ENCODE results near the gene TSHZ3.

TSHZ3 gene

GRCh38 chr19:31313291-31314030 is 35.8 kb downstream of the TSHZ3 start:
- DNase-seq: no peak

DNA sequence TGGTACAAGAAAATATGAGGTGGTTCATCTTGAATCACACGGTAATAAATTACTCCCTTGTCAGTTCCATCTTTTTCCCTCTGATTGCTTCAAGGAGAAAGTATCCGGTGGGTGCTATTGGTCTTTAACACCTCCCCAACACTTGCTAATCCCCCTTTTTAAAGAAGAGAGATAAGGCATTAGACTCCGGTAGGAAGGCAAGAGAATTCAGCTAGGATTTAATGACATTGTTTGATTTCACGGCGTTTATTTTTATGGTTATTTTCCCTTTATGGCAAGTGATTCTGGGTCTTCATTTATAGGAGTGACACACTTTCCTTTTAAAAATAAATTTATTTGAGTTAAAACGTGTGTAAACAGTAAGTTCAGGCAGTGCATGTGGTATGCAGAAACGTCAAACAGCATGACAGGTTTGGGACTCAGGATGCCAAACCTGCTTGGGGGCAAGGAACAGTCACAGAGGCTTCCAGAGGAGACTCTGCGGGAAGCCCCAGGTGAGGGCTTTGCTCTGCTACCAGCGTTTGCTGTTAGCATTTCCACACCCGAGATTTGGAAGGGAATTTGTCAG is 36.5 kb downstream of the TSHZ3 start:
- DNase-seq: no peak

GRCh38 chr19:31312009-31312676 is 37.1 kb downstream of the TSHZ3 start:
- DNase-seq: no peak

DNA sequence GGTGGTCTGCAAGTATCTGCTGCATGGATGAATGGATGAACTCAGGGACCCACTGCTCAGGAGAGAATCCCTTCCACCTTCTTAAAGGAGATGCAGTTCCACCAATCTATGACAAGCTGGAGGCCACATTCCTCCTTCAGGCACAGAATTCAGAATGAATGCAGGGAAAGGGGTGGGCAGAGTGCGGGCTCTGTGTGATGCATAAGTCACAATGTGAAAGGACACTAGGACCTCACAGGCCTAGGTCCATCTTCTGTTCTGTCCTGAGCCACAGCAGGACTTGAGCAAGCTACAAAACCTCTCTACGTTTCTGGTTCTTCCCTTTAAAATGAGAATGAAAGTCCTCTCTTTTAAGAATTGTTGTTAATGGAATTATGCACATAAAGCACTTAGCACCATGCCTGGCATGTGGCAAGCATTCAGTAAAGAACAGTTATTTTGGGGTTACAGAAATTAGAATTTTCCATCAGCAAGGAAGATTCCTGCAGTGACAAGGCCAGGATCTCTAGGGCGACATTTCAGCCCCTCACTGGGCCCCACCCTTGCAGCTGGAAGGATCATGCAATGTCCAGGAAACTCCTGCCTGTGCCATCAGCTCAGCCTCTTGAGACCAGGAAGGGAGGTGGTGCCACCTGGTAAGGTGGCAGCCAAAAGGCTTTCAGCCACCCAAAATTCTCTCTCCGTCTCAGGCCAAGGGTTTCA is 38.7 kb downstream of the TSHZ3 start:
- DNase-seq: no peak

DNA sequence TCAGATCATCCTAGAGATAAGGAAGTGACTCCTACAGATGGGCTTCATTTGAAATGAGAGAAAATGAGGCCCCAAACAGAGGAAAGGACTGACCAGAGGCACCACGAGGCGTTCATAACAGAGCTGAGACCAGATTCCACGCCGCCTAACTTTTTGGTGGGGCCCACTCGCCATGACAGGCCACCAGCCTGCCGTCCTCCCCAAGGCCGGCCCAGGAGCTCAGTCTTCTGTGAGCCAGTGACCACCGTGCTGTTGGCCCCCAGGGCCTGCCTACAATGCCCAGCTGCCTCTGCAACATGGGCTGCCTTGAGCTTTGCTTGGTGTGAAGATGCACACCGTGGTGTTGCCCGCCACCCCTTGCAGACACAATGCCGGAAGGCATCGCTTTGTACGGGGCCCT is 40.5 kb downstream of the TSHZ3 start:
- DNase-seq: no peak

GRCh38 chr19:31307071-31307669 is 42.1 kb downstream of the TSHZ3 start:
- no peak for DNase-seq

DNA sequence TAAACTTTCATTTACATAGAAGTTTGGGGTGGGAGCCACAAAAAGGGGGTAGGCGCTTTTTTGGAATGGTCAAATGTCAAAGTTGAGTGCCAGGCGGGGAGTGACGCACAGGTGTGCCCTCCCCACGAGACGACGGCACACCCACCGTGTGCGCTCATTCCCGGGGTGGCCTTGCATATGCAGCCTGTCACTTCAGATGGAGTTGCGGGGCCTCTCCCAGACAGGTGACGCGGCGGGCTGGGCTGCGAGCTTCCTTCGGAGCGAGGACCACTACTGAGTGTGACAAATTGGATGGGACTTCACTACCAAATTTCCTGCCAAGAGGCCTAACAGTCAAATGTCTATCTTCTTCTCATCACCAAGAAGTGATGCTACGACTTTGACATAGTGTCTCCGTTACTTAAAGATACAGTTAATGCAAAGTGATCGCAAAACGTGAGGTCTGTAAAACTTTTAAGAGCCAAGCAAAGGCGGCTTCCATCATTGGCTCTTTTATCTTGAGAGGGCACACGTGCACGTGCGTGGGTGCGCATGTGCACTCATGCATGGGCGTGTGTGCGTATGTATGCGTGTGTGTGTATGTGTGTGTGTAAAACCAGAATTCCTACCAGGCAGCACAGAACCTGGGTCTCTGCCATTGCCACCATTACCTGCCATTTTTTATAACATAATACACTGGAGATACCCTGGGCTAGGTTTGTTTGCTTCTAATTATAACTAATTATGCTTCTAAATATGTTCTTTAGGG is 43.1 kb downstream of the TSHZ3 start:
- no peak for DNase-seq

GRCh38 chr19:31304831-31305312 is 44.4 kb downstream of the TSHZ3 start:
- DNase-seq: no peak

DNA sequence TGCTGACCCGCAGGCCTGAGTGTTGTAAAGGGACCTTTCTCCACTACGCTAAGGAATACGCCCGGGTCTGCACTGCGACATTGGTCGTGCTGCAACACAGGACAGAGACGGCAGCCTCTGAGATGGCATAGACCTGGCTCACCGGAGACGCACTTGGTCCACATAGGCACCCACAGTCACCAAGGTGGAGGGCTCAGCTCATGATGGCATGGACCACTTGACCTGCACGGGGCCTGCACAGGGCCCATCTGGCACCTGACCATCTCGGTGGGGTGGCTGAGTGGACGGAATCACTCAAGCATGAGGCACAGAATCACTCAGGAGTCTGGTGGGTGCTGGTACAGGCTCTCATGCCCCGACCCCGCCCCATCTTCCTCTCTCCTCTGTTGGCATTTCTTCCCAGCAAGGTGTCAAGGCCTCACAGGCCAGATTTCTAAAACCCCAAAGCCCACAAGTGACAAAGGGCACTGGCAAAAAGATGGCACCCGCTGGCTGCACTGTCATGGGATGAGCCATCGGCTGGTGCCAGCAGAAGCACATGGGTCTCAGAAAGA is 45.9 kb downstream of the TSHZ3 start:
- no peak for DNase-seq

GRCh38 chr19:31301306-31301980 is 47.8 kb downstream of the TSHZ3 start:
- DNase-seq: no peak

GRCh38 chr19:31300422-31300821 is 48.8 kb downstream of the TSHZ3 start:
- DNase-seq: no peak

DNA sequence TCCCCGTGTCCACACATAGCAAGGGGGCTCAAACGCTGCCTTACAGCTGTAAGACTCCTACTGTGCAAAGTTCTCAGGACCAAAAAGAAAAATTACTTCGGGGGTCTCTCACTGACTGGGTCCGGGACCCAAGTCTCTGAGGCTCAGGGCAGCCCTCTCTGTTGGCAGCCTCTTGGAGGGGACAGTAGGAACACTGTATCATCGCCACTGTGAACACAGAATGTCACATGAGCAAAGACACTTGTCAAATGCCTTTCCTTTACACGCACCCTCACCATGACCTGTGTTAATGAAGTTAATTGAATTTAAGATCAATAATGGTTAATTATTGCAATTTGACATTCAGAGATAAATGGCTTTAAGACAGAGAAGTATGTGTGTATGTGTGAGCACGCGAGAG is 49.6 kb downstream of the TSHZ3 start:
- no peak for DNase-seq

- DNase-seq: no peak
Measured at GRCh38 chr19:31297991-31298390, 51.2 kb downstream of the TSHZ3 start.

DNA sequence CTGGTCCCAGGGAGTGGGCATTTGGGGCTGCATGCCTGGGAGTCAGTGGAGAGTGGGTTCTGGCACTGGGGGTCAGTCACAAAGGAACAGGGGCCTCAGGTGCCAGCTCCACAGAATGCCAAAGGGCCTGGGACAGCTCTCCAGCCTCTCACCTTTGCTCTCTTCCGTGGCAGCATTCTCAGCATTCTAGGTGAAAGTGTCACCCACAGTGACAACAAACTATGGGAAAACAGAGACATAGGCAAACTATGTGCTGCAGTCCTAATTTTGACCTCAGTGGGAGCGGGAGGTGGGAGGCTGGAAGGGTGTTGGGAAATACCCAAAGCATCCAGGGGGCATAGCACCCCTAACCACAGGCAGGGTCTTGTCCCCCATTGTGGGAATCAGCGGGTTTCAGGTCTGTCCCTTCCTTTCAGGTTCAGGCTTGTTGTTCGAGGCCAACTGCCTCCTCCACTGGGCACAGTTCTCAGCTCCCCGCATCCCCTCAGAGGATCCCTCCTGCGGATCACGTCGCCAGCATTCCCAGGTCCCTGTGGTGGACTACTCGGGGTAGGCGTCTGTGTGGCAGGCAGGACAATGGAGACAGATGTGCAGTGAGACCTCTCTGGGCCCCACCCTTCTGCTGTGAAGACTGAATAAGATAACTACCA is 52.4 kb downstream of the TSHZ3 start:
- no peak for DNase-seq

DNA sequence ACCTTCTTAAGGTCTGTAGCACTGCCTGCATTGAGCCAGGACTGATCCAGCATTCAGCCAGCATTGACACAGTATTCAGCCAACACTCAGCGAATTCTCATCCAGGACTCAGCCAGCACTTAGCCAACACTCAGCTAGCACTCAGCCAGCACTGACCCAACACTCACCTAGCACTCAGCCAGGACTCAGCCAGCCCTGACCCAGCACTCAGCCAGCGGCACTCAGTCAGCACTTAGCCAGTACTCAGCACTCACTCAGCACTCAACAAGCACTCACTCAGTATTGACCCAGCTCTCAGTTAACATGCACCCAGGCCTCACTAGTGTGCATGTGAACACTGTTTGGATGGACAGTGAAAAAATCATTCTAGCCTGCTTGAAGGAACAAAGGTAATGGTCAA is 55.0 kb downstream of the TSHZ3 start:
- no peak for DNase-seq

GRCh38 chr19:31292639-31293185 is 56.5 kb downstream of the TSHZ3 start:
- no peak for DNase-seq

- no peak for DNase-seq
Measured at GRCh38 chr19:31290931-31291590, 58.2 kb downstream of the TSHZ3 start.

DNA sequence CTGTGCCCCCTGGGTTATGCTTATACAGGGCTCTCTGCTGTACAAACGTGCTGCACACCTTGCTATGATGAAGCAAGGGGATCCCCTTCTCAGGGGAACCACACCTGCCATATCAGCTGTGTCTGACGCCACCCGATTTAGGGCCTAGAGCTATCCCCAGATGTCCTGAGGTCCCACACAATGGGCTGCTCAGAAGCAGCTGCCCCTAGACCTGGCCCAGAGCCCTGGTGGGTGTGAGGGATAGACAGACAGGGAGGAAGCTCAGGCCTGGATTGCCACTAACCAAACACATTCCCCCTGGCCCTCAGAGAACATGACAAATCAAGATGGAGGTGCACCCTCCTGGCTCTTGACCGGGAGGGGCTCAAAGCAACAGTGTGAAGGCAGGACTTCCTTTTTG is 59.3 kb downstream of the TSHZ3 start:
- DNase-seq: no peak

DNA sequence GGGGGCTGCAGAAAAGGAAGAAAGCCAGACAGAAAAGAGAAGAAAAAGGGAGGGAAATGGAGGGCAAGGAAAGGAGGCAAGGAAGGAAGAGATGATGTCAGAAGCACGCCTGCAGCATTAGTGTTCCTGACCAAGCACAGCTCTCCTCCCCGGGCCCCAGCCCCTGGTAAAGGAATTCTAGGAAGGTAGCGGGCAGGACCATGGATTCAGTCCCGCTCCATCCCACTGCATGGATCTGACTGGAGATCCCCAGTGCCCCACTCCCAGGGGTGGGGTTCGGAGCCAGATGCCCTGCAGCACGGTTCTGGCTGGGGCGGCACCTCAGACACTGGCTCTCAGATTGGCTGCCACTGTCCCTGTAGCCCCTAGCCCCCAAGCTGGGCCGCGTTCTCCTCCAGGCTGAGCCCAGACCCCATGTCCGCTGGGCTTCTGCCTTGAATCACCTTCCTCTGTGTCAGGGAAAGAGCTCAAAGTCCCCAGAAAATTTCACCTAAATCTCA is 59.8 kb downstream of the TSHZ3 start:
- DNase-seq: no peak

GRCh38 chr19:31286491-31286890 is 62.7 kb downstream of the TSHZ3 start:
- DNase-seq: no peak

Measured in NCI-H146 (cell line).